Activated CD4-positive, alpha-beta T cell treated with anti-CD3 and anti-CD28 coated beads, Interleukin-2, amount 10 ng/mL, durations not matched to agents 24 days and 14 days (primary cell): Measurements from ENCODE around the gene FN1. TPM values are rescaled to one million over a fixed set of nuclear protein-coding genes. Genes with fewer than 3 reads are reported as not detected.

Source experiments
- DNase-seq: peaks from one replicate; pipeline ENCODE4 v3.0.0; 2022
- H3K27ac Mint-ChIP-seq: one replicate; pipeline ENCODE4 v1.8.0; 2022; ENCODE audit warnings: mild to moderate bottlenecking, mixed read lengths
- H3K27me3 Mint-ChIP-seq: one replicate; pipeline ENCODE4 v1.8.0; 2022; ENCODE audit warnings: mixed read lengths
- H3K36me3 Mint-ChIP-seq: one replicate; pipeline ENCODE4 v1.8.0; 2022; ENCODE audit warnings: low read depth, mild to moderate bottlenecking, mixed read lengths
- H3K4me1 Mint-ChIP-seq: one replicate; pipeline ENCODE4 v1.8.0; 2021; ENCODE audit warnings: mixed read lengths
- H3K4me3 Mint-ChIP-seq: one replicate; pipeline ENCODE4 v1.8.0; 2022; ENCODE audit warnings: mild to moderate bottlenecking, moderate library complexity, mixed read lengths
- H3K9me3 Mint-ChIP-seq: one replicate; pipeline ENCODE4 v1.8.0; 2021; ENCODE audit warnings: mixed read lengths
- intact Hi-C: fragments of 100-400 bp; cut with micrococcal nuclease; formaldehyde crosslinking; loops from one replicate; pipeline ENCODE4 v1.15.1; 2023
- total RNA-seq: library from RNA; stranded (reverse); gene quantifications from 2 replicates; pipeline ENCODE4 v1.2.3, GENCODE V29; 2022

Gene FN1
- total RNA-seq, 1 donor from 2014 or later: 1.0 TPM

DNA sequence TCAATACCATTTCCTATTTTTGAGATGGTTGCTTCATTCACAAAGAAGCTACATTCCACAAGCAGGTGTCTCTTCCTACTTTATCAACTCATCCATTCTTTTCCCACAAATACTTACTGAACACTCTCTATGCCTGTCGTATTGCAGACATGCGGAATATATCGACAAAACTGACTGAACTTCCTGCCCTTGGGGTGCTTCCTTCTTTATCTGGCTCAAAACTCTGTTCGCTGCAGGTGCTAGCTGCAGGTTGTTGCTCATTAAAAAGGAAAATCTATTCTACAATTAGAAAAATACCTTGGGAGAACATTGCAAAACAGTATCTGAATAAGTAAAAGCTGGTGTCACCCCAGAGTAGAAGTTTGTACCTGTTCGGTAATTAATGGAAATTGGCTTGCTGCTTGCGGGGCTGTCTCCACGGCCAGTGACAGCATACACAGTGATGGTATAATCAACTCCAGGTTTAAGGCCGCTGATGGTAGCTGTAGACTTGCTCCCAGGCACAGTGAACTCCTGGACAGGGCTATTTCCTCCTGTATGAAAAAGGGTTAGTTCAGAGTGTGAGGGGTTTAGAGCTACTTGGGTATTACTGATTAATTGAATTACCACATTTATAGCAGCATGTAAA is 52.1 kb downstream of the FN1 start:
- Mint-ChIP-seq H3K4me1 (no peaks in the 10 kb centered on the region), H3K36me3 (no peaks in the 10 kb centered on the region), H3K27ac (no peak overlapping the region), H3K4me3 (no peak overlapping the region), H3K27me3 (no peaks in the 10 kb centered on the region), H3K9me3 (no peaks in the 10 kb centered on the region)
- intact Hi-C loops: no loop called here
- DNase-seq: no peak

DNA sequence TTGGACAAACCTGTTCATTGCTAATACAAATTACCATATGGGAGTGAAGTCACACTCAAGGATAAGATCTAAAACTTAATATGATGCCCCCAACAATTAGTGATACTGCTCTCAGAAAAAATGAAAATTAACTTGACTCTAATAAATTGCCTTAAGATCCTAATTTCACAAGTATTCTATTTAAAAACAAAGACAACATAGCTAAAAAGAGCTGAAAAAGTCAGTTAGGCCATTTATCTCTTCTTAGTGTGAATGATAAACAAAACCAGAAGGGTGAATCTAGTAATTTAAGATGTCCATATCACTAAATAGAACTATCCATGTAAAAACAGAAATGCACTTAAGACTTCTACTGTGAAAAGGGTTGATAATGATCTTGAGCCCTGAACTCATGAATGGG is 53.4 kb downstream of the FN1 start:
- Mint-ChIP-seq H3K9me3 (no peaks in the 10 kb centered on the region), H3K4me1 (no peaks in the 10 kb centered on the region)
- DNase-seq: no peak

DNA sequence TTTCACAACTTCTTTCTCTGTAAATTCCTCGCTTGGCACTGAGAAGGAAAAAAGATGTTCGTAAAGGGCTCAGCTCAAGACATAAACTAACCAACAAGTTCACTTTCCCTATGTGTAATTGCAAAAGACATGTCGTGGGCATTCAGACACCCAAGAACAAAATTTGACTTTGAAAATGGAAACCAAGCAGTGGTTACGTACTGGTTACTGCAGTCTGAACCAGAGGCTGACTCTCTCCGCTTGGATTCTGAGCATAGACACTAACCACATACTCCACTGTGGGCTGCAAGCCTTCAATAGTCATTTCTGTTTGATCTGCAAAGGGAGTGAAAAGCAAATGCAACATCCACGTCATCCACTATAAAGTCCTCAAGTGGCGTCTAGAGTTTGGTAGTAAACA is 53.9 kb downstream of the FN1 start:
- Mint-ChIP-seq H3K27ac (no peak overlapping the region), H3K36me3 (peaks cover 1% of the 10 kb centered on the region), H3K9me3 (no peaks in the 10 kb centered on the region), H3K4me1 (no peaks in the 10 kb centered on the region), H3K27me3 (no peaks in the 10 kb centered on the region), H3K4me3 (no peak overlapping the region)
- intact Hi-C loops: no loop called here
- DNase-seq: no peak

More for the DNA sequence above, 53.4 kb downstream of the FN1 start:
- H3K4me3 Mint-ChIP-seq: no peak overlapping the region
- H3K27me3 Mint-ChIP-seq: no peaks in the 10 kb centered on the region
- no peak overlapping the region for H3K27ac Mint-ChIP-seq
- H3K36me3 Mint-ChIP-seq: no peaks in the 10 kb centered on the region
- intact Hi-C loops: no loop called here

DNA sequence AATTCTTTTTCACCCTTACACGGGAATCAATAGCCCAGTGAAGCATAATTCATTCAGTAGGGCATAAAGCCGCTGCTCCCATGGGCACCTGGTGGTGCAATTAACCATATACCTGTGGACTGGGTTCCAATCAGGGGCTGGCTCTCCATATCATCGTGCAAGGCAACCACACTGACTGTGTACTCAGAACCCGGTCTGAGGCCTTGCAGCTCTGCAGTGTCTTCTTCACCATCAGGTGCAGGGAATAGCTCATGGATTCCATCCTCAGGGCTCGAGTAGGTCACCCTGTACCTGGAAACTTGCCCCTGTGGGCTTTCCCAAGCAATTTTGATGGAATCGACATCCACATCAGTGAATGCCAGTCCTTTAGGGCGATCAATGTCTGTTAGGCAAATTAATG is 55.2 kb downstream of the FN1 start:
- H3K4me3 Mint-ChIP-seq: no peak overlapping the region
- peaks cover 4% of the 10 kb centered on the region for H3K36me3 Mint-ChIP-seq
- no peaks in the 10 kb centered on the region for H3K9me3 Mint-ChIP-seq
- H3K4me1 Mint-ChIP-seq: no peaks in the 10 kb centered on the region
- intact Hi-C loops: no loop called here
- no peak overlapping the region for H3K27ac Mint-ChIP-seq
- no peaks in the 10 kb centered on the region for H3K27me3 Mint-ChIP-seq
- no peak for DNase-seq

DNA sequence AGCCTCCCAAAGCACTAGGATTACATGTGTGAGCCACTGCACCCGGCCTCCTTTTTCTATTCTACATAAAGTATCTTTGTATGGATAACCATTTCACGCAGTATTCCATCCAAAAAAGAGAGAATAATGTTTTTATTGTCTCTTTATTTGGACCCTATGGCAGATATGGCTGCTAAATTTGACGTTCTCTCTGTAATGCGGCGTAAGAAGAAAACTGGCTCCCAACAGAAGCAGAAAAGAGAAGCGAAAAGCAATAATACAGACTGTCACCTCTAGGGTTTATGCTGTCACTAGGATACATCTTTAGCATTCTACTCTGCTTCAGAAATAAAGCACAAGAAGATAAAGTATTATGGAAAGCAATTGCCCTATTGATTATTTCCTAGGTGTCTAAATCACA is 55.9 kb downstream of the FN1 start:
- DNase-seq: no peak
- no peaks in the 10 kb centered on the region for H3K27me3 Mint-ChIP-seq
- intact Hi-C loops: no loop called here
- H3K9me3 Mint-ChIP-seq: no peaks in the 10 kb centered on the region
- no peaks in the 10 kb centered on the region for H3K4me1 Mint-ChIP-seq
- no peak overlapping the region for H3K4me3 Mint-ChIP-seq
- H3K36me3 Mint-ChIP-seq: peaks cover 6% of the 10 kb centered on the region
- no peak overlapping the region for H3K27ac Mint-ChIP-seq

DNA sequence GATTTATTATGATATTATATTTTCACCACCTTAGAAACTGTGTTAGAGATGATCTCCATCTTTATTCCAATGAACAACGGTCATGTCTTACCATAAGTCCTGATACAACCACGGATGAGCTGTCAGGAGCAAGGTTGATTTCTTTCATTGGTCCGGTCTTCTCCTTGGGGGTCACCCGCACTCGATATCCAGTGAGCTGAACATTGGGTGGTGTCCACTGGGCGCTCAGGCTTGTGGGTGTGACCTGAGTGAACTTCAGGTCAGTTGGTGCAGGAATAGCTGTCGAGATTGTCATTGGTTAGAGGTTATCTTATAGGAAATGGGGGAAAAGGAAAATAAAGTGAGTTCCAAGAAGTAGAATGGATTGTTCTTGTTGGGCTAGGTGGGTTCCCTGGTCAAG is 56.8 kb downstream of the FN1 start:
- H3K4me1 Mint-ChIP-seq: no peaks in the 10 kb centered on the region
- peaks cover 12% of the 10 kb centered on the region for H3K36me3 Mint-ChIP-seq
- H3K27me3 Mint-ChIP-seq: no peaks in the 10 kb centered on the region
- intact Hi-C loops: no loop called here
- no peak overlapping the region for H3K4me3 Mint-ChIP-seq
- no peak overlapping the region for H3K27ac Mint-ChIP-seq
- no peaks in the 10 kb centered on the region for H3K9me3 Mint-ChIP-seq
- no peak for DNase-seq

DNA sequence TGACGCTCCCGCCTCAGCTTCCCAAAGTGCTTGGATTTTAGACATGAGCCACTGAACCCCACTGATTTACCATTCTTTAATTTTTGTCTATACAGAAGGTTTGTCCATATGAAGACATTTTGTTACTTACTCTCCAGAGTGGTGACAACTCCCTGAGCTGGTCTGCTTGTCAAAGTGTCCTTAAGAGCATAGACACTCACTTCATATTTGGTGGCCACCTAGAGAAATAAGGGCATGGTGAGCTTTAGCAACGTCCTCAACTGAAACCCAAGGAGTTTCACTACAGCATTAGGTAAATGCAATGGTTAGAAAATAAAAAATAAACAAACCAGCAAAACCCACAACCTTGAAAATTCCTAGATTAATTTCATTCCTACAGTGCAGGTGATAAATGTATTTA is 57.8 kb downstream of the FN1 start:
- intact Hi-C loops: no loop called here
- no peak for DNase-seq
- no peak overlapping the region for H3K27ac Mint-ChIP-seq
- no peaks in the 10 kb centered on the region for H3K4me1 Mint-ChIP-seq
- peaks cover 16% of the 10 kb centered on the region for H3K36me3 Mint-ChIP-seq
- no peaks in the 10 kb centered on the region for H3K9me3 Mint-ChIP-seq
- H3K4me3 Mint-ChIP-seq: no peak overlapping the region
- no peaks in the 10 kb centered on the region for H3K27me3 Mint-ChIP-seq

DNA sequence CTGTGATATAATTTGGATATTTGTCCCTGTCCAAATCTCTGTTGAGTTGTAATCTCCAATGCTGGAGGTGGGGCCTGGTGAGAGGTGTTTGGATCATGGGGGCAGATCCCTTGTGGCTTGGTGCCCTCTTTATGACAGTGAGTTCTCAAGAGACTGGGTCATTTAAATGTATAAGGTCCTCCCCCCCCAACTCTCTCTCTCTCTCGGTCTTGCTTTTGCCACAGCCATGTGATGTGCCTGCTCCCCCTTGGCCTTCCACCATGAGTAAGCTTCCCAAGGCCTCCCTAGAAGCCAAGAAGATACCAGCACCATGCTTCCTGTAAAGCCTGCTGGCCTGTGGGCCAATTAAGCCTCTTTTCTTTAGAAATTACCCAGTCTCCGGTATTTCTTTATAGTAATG is 58.6 kb downstream of the FN1 start:
- Mint-ChIP-seq H3K27ac (no peak overlapping the region), H3K36me3 (peaks cover 16% of the 10 kb centered on the region), H3K4me3 (no peak overlapping the region), H3K9me3 (no peaks in the 10 kb centered on the region), H3K27me3 (no peaks in the 10 kb centered on the region), H3K4me1 (no peaks in the 10 kb centered on the region)
- intact Hi-C loops: no loop called here
- DNase-seq: no peak

DNA sequence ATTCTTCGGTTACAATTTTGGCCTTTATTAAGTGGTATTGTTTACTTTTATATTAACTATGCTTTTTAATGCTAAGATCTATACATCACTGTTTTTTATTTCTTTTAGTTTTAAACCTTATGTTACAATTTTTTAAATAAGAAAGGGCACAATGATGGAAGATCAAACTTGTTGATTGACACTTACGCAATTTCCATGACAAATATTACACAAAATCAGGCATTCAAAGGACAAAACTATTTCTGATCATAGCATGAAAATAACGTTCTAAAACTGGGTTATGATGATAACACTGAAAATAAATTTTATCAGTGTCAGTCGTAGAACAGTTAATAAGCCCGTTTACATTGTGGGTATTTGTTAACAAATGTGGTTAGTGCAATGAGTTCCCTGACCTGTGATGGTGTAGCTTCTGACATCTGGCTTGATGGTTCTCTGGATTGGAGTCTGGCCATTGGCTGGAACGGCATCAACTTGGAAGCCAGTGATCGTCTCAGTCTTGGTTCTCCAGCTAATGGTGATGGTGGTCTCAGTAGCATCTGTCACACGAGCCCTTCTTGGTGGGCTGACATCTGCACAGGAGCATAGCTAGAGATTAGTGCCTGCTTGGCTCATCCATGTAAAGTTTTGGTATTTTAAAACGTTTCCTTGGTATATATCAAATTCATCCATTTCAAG is 59.6 kb downstream of the FN1 start:
- H3K36me3 Mint-ChIP-seq: peaks cover 16% of the 10 kb centered on the region
- intact Hi-C loops: no loop called here
- no peaks in the 10 kb centered on the region for H3K9me3 Mint-ChIP-seq
- DNase-seq: no peak
- H3K4me1 Mint-ChIP-seq: no peaks in the 10 kb centered on the region
- no peak overlapping the region for H3K27ac Mint-ChIP-seq
- H3K27me3 Mint-ChIP-seq: no peaks in the 10 kb centered on the region
- H3K4me3 Mint-ChIP-seq: no peak overlapping the region

DNA sequence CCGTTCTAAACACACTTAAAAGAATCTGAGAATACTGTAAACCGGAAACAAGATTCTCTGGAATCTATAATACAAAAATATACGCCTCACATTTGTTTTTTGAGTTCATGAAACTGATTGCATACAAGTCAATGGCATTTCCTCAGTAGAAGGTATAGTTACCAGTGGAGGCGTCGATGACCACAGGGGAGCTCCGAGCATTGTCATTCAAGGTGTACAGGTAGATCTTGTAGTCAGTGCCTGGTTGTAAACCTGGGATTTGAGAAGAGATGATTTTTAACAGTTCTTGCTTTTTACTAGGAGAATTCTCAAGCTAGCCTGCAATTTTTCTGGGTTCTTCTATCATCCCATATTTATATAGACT is 60.4 kb downstream of the FN1 start:
- H3K9me3 Mint-ChIP-seq: no peaks in the 10 kb centered on the region
- H3K4me1 Mint-ChIP-seq: no peaks in the 10 kb centered on the region
- intact Hi-C loops: no loop called here
- H3K4me3 Mint-ChIP-seq: no peak overlapping the region
- no peak overlapping the region for H3K27ac Mint-ChIP-seq
- no peak for DNase-seq
- H3K36me3 Mint-ChIP-seq: peaks cover 16% of the 10 kb centered on the region
- H3K27me3 Mint-ChIP-seq: no peaks in the 10 kb centered on the region

DNA sequence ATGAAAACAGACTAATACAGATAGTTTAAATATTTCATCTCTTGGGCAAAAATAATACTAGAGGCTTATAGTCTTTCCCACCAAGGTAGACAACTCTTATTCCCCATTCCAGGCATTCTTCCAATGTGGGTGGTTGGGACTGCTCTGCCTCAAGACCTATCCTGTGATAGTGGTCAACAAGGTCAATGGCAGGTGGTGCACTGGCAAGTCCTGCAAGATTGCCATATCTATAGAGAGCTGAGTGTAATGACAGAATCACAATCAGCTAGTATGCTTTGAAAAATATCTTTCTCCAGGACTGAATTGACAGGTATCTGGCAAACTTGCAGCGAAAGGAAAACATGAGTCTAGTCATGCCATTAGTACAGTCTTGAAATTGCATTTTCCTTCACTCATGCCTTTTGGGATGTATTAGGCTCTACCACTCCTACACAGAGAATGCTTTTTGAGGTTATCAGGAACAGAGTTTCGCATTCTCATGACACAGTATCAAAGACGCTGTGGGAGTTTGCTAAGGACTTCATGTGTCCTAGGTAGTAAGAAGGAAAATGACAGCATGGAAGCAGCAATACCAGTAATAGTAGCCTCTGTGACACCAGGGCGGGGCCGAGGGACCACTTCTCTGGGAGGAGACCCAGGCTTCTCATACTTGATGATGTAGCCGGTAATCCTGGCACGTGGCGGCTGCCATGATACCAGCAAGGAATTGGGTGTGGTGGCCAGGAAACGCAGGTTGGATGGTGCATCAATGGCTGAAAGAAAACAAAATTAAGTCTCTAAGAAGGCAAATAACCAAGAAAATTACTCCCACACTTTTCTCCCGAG is 61.0 kb downstream of the FN1 start:
- Mint-ChIP-seq H3K4me3 (no peak overlapping the region), H3K27me3 (no peaks in the 10 kb centered on the region), H3K4me1 (no peaks in the 10 kb centered on the region), H3K27ac (no peak overlapping the region), H3K36me3 (peaks cover 16% of the 10 kb centered on the region), H3K9me3 (no peaks in the 10 kb centered on the region)
- DNase-seq: no peak
- intact Hi-C loops: no loop called here

DNA sequence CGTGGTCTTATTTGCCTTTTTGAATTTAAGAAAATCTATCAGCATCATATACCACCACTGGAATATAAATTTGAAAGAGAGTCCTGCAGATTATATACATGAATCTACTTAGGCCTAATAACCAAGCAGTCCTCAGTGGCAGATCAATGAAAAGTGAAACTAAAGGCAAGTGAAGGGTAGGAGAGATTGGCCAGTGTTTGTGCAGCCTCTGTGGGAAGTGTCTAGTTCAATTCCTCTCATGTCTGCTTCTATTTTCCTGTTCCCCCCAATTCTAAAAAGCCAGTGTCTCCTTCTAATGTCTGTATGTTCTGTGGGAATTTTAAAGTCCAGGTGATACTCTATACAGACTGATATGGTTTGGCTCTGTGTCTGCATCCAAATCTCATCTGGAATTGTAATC is 61.9 kb downstream of the FN1 start:
- intact Hi-C loops: no loop called here
- H3K27me3 Mint-ChIP-seq: no peaks in the 10 kb centered on the region
- H3K9me3 Mint-ChIP-seq: no peaks in the 10 kb centered on the region
- H3K4me1 Mint-ChIP-seq: no peaks in the 10 kb centered on the region
- H3K4me3 Mint-ChIP-seq: no peak overlapping the region
- H3K27ac Mint-ChIP-seq: no peak overlapping the region
- peaks cover 17% of the 10 kb centered on the region for H3K36me3 Mint-ChIP-seq
- DNase-seq: no peak

DNA sequence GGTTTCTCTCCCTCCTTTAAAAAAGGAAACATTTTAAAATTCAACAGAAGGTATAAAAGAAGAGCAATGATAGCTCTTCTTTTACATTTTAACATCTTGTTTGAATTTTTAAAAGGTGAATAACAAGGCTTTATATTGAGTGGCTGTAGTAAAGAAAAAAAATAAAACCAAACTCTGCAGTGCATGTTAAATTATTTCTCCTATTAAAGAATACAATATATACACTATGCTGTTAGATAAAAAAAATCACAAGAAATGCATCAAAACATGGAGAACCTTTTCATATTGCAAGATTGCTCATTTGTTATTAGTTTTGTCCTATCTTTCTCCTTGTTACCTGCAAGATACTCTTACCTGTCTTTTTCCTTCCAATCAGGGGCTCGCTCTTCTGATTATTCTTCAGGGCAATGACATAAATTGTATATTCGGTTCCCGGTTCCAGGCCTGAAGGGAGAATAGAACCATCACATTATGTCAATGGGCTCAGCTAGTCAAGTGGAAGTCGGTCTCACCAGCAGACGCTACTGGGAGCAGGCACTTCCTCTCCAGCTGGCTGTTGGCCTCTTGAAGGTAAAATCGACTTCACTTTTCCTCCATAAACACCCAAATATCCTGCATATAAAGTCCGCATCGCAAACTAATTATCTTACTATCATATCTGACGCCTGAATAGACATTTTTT is 62.8 kb downstream of the FN1 start:
- no peaks in the 10 kb centered on the region for H3K27me3 Mint-ChIP-seq
- H3K36me3 Mint-ChIP-seq: peaks cover 17% of the 10 kb centered on the region
- no peak overlapping the region for H3K4me3 Mint-ChIP-seq
- no peak for DNase-seq
- H3K27ac Mint-ChIP-seq: no peak overlapping the region
- H3K4me1 Mint-ChIP-seq: no peaks in the 10 kb centered on the region
- H3K9me3 Mint-ChIP-seq: no peaks in the 10 kb centered on the region
- intact Hi-C loops: no loop called here
